Medulla oblongata (tissue), 1 donor: ENCODE results near the gene PREP.
A peak's percentile ranks its signal among the peaks of the same experiment; 100 is the strongest.

ENCODE experiments used
- DNase-seq: peaks from one replicate; pipeline ENCODE4 v3.0.0-alpha.2; 2015; ENCODE audit errors: extremely low spot score

The PREP gene

DNA sequence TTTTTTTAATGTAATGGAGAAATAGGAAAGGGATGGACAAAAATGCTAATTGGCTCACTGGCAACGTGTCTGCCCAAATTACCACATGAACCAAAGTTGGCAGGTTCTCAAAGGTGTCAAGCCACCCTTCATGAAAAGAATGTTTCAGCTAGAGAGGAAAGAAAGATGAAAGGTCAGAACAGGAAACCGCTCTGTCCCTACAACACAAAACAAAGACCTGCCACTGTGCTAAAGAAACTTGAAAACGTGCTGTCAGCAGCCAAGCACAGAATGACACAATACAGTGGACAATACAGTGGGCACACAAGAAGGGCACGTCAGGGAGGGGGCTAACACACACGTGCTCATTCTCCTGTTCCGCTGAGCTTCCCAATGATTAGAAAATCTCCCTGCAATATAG, 4.9 kb downstream of the PREP start:
- DNase-seq = peak; percentile 70

DNA sequence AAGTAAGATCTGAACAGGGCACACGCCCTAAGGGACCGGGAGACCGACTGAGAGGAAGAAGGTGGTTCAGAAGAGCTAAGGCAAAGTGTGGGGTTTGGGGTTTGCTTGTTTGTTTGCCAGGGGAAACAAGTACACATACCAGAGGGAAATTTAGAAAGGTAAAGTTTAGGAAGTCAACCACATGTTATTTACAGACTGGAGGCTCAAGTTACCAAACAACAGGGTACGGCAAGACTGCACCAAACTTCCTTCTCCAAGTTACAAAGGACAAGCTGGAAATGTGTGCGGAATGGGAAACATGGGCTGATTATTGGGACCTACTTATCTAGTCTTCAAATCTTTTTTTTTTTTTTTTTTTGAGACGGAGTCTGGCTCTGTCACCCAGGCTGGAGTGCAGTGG, 11.2 kb downstream of the PREP start:
- no peak for DNase-seq

GRCh38 chr6:105389543-105389942, 13.3 kb downstream of the PREP start:
- no peak for DNase-seq

DNA sequence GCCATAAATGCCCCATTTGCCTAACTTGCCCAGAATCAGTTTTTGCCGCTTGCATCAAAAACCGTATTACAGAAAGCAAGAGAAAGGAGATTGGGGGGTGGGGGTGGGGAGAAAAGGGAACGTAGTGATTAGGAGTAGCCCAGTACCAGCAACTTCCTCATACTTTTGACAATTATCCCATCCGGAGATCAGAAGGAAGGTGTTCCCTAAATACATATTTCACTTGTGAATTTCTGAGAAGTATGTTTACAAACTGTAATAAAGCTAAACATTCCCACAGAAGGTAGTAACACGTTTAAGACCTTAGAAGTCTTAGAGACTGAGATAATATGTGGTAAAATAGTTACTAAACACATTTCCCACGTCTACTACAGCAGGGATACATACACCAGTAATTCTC, 14.5 kb downstream of the PREP start:
- no peak for DNase-seq

GRCh38 chr6:105384004-105384403, 18.9 kb downstream of the PREP start:
- no peak for DNase-seq

- DNase-seq = no peak
These were observed 19.9 kb downstream of the PREP start for GRCh38 chr6:105382958-105383357.

- DNase-seq = no peak
These were observed 20.4 kb downstream of the PREP start for GRCh38 chr6:105382496-105382895.

DNA sequence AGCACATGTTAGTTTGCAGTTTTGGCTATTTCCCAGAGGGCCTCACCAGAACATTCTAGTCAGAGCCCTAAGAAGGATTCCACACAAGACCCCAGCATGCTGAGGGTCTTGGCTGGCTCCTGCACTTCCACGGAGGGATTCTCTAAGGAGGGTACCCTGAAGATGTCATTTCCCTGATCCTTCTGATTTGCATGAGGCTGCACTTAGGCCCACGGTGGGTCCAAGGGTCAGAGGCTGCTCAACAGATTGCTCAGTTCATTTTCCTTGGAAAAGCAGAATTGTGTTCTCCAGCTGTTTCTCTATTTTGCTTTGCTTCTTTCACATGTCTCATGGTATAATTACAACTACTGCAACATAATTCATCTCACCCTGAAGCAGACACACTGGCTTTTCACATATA, 22.2 kb downstream of the PREP start:
- DNase-seq = no peak

GRCh38 chr6:105375797-105376196, 27.1 kb downstream of the PREP start:
- DNase-seq = no peak

- DNase-seq = no peak
These were observed 28.9 kb downstream of the PREP start for GRCh38 chr6:105374010-105374420.

DNA sequence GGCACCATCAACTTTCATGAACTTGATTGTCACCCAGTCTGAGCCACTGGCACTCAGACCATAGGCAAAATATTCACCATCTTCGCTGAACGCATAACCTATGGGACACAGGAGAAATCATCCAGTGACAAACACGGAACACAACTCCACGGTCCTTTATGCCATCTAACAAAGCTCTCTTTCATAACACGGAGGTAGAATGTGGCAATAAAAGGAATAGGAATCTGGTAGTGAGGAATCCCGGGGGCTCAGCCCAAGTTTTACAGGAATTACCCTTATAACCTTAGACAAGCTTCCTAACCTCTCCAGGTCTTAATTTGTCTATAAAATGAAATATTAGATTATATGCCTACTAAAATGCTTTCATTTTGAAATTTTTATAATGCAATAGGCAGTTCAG, 29.4 kb downstream of the PREP start:
- DNase-seq = no peak

DNA sequence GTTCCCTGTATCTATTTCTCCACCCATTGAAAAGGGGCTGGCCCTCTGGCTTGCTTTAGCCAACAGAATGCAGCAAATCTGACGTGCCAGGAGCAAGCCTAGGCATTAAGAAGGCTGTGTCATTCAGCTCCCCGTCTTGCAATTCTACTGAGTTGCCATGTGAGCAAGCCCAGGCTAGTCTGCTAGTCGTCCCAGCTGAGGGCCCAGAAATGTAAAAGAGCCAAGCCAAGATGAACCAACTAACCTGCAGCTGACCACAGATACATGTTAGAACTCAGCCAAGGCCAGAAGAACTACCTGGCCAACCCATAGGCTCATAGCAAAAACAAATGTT, 30.1 kb downstream of the PREP start:
- DNase-seq = no peak

DNA sequence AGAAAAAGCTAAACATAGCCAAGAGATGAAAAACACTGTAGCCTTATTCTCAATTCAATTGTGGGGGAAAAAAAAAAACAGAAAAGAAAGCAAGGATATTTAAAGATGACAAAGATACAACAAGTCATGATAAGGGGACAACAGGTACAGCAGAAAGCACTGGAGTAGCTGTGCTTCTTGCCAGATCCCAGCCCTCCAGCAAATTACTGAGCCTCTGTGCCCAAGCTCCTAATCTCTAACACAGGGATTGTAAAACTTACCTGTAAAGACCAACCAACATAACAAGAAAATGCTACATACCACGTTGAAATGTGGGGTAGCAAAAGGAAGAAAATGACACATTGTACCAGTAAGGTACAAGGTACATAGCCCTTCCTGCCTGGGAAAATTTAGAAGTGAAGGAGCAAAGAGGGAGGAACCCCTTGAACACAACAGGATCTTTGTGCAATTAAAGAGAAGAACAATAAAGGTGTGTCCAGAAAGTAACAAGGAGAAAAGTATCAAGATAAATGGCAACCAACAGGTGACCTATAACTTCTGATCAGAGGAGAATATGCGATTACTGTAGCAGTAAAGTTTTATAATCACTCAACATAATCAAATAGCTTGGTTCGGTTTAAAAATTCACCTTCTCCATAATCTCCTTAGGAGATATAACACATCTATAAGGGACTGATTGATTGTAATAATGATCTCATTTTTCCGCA, 30.6 kb downstream of the PREP start:
- no peak for DNase-seq

- peak; percentile 13 for DNase-seq
These were observed 32.5 kb downstream of the PREP start for GRCh38 chr6:105370351-105370750.

GRCh38 chr6:105369145-105369544, 33.7 kb downstream of the PREP start:
- no peak for DNase-seq

GRCh38 chr6:105364243-105364642, 38.6 kb downstream of the PREP start:
- no peak for DNase-seq

DNA sequence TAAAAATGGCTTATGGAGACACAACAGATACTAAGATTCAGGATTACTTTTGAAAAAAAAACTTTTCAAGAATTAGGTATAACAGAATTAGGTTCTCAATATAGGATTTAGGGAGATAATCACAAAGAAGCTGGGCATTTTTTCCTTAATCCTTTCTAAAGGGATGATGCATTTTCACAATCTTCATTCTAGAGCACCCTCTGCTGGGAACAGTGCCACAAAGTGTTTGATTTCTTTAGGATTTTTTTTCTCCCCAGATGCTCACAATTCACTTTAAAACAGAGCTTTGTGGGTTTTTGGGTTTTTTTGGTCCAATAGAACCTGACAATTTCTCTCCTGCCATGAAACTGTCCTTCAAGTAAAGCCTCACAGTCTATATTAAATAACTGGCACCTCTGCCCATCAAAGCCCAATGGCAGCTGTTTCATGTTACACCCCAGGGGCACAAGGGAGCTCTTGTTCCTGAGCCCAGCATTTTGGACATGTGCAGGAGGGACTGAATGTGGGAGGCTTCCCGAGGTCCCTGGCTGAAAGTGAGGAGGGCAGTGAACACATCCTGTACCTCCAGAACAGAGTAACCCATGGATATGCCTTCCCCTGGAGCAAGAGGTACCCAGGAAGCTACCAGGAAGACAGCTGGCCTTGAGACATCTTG, 39.7 kb downstream of the PREP start:
- peak; percentile 71 for DNase-seq

DNA sequence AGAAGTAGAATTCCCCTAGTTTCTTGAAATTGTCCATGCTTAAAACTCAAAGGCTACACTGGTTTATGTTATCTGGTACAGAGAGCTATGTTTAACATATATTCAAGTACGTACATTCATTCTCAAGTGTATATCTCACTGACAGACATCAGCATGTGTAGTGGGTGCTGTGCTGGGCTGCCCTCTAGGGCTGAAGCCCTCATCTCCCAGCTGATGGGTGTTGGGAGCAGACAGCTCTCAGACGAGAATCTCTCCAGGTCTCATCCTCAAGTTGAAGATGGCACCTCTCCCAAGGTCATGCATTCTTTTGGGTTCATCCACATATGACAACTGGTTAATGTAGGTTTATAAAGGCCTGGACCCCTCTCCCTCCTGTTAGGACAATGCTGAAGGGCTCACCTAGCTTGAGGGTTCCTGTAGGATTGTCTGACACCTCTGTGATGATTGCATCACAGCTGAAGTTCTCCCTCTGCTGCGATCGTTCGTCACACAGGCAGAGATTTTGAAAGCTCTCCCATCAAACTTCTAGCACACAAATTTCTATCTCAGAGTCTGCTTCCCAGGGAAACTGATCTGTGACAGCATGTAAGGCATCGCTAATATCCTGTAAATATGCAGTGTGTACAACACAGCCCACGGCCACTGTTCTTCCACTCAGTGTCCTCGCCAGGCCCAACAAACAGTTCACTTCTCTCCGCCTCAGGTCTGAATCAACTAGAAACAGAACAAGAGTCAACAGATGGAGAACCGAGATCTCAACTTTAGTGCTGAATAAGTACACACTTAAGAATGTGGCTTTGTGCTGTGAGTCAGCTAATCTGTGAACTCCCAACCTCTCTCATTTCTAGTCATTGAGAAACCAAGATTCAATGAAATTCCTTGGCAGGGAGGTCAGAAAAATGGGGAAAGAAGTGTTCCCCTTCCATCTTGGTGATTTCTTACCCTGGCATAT, 43.2 kb downstream of the PREP start:
- DNase-seq = no peak

DNA sequence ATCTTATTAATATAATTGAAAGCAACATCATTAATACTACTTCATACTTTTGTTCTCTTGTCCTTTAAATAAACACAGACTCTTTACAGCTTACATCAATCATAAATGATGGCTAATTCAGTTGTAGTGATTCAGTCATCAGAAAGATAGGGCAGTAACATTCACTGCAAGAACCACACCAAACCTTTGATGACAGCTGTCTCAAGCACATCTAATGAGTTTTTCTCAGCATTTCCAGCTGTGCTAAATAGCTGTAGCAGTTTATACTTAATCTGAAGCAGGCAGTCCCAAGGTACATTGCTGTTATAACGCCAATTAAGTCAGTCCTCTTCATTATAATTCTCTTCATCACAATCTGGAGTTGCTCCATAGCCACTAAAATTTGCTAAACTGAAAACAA, 45.7 kb downstream of the PREP start:
- DNase-seq = no peak

- DNase-seq = no peak
These were observed 50.8 kb downstream of the PREP start for GRCh38 chr6:105352037-105352617.

GRCh38 chr6:105348897-105349296, 54.0 kb downstream of the PREP start:
- no peak for DNase-seq

DNA sequence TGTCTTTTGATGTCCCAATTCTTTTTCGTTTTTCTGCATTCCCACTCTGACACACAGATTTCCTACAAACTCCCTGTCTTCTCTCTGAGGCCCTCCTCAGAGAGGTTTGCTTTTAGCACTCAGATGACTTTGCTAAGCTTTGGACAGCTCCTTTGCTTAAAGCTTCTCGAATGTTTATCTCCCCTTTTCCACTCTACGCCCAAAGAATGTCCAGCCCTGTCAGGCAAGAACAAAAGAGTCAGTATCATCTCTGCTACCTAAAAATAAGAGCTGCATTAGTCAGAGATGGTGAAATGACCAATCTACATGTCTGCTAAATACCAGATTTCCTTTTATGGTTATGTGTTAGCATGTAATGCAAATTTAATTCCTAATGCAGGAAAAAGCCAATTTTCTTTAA, 56.8 kb downstream of the PREP start:
- peak; percentile 64 for DNase-seq
